RWPE1 (cell line): Measurements from ENCODE around the gene SLC25A21.

ENCODE experiments used
- CTCF ChIA-PET: fragments of 350-600 bp; sonication (Branson Sonifier 250); formaldehyde crosslinking; extraction: SDS; loops from one replicate; lab custom pipeline; 2021; lab: Yijun Ruan, JAX
- POLR2A ChIA-PET: fragments of 400-600 bp; formaldehyde crosslinking; extraction: SDS; loops from one replicate; lab custom pipeline; 2020; ENCODE audit warnings: antibody characterized with exemption; ENCODE audit not compliant: low non-redundant PET; lab: Yijun Ruan, JAX
- DNase-seq: peaks from one replicate; pipeline ENCODE4 v3.0.0; 2012; ENCODE audit warnings: low spot score
- H3K27ac ChIP-seq: fragments of 450-650 bp; 2 replicates; pipeline ENCODE4 v1.5.1; 2017
- TF ChIP-seq, protein P1 (sequence below): fragments of 450-650 bp; conservative IDR thresholded peaks from 2 replicates; pipeline ENCODE4 v1.5.1; 2017; ENCODE audit warnings: low read depth, mild to moderate bottlenecking

SLC25A21 gene

DNA sequence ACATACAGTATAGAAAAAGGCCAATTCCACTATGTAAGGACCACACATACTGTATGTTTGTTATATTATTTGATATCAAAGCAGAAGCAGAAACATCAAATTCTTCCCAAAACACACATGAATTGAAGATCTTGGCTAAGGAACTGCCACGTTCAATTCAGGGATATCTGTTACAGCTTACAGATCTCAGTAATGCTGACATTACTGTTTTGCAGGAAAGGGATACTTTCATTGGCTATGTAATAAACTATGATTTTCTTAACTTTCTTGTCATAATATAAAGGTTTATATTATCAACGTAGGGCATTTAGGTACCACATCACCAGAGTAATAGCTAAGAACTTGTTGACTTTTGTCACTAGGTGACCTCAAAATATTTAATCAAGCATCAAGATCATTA is 362.2 kb downstream of the SLC25A21 start:
- ChIA-PET POLR2A (no interaction called here), CTCF (interaction anchor here (0.7 kb wide), 1 partner anchor 982 kb away, joined by 4 read pairs; no protein-coding TSS in a partner anchor)
- TF ChIP-seq, protein P1, sequence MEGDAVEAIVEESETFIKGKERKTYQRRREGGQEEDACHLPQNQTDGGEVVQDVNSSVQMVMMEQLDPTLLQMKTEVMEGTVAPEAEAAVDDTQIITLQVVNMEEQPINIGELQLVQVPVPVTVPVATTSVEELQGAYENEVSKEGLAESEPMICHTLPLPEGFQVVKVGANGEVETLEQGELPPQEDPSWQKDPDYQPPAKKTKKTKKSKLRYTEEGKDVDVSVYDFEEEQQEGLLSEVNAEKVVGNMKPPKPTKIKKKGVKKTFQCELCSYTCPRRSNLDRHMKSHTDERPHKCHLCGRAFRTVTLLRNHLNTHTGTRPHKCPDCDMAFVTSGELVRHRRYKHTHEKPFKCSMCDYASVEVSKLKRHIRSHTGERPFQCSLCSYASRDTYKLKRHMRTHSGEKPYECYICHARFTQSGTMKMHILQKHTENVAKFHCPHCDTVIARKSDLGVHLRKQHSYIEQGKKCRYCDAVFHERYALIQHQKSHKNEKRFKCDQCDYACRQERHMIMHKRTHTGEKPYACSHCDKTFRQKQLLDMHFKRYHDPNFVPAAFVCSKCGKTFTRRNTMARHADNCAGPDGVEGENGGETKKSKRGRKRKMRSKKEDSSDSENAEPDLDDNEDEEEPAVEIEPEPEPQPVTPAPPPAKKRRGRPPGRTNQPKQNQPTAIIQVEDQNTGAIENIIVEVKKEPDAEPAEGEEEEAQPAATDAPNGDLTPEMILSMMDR, result no peak
- DNase-seq, result no peak
- no peak overlapping the region for H3K27ac ChIP-seq

DNA sequence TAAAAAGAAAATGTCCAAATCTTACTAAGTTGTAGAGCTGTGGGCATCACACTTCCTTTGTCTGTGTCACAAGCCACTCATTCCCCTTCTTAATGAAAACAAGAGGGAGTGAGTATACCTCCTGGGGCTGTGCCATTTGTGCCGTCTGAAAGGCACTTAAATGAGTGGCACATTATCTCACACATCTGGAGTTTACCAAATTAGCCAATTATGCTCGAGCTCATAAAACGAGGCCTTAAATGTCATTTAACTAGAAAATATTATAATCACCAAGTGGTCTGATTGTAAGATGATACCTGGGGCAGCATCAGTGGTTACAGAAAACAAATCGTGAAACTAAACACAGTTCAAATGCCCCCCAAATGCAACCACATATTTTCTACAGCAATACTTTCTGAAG is 364.7 kb downstream of the SLC25A21 start:
- DNase-seq, result no peak
- CTCF ChIA-PET, result no interaction called here
- POLR2A ChIA-PET, result no interaction called here
- no peak overlapping the region for H3K27ac ChIP-seq
- TF ChIP-seq, protein P1, result no peak

DNA sequence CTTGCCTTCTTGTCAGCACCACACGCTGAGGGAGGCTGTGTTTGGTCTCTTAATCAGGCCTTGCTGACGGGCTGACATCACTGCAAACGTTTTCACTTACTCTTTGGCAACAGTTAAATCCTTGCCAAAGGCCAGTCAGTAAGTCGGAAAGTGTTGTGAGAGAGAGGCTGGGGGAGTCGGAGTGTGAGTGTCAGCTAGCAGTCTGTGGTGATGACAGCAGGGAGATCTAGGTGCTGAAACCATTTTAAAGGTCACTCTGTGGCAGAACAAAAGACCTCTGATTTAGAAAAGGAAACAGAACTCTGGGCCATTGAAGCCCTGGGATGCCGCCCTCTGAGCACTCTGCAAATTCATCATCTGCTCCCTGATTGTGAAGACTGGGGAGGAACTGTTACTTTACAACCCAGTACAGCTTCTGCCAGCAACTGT is 367.3 kb downstream of the SLC25A21 start:
- TF ChIP-seq, protein P1, result no peak
- POLR2A ChIA-PET, result no interaction called here
- no peak for DNase-seq
- CTCF ChIA-PET, result interaction anchor here (0.7 kb wide), 1 partner anchor 172 kb away, joined by 3 read pairs; no protein-coding TSS in a partner anchor
- H3K27ac ChIP-seq, result no peak overlapping the region

DNA sequence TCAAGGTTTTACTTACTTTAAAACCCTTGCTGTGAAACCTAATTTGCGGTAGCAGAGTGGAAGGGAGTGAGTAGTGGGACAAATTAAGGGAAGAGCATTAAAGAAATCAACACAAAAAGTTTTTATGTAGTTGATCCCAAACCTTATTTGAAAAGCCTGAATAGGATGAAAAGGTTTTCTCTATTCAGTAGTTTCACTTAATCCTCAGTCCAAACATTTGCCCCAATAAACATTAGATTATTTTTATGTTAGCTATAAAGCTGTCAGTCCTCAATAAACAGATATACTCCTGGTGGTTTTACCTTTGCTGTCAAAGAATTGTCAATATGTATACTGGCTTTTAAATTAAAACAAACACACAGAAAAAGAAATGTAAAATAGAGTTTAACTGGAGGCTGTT is 374.8 kb downstream of the SLC25A21 start:
- no peak for DNase-seq
- CTCF ChIA-PET, result no interaction called here
- POLR2A ChIA-PET, result no interaction called here
- H3K27ac ChIP-seq, result no peak overlapping the region
- TF ChIP-seq, protein P1, result no peak

DNA sequence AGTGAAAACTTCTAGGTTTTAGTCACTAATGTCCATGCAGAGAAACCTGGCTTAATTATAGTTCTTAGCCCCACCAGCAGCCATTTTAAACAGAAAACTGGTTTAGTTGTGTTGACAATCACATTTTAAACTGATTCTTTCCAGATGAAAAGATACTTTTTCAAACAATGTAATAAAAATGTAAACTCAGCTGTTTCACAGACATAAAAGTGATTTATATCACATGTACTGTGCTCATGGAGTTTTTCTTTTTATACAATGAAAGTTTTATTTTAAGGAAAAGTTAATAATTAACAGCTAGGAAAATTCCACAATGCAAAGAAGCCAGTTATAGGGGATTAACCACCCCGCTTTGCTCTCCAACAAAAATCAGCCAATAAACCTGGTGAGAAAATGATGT is 381.0 kb downstream of the SLC25A21 start:
- no peak overlapping the region for H3K27ac ChIP-seq
- ChIA-PET POLR2A (no interaction called here), CTCF (no interaction called here)
- DNase-seq, result no peak
- TF ChIP-seq, protein P1, result no peak

DNA sequence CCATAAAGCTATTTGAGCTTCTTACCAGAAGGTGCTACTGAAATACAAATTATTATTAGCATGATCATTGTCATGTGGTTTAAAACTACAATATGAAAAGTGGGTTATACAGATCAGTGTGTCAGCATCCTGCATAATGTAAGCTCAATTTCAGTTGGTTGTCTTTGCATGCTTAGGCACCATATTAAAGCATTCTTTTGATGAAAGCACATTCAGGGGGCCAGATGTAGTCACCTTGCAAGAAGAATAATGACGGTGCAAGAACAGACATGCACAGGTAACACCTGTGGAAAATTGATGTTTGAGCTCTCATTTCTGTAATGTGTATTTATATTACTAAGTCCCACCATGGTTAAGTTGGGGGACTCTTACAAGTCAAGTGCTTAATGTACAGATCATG is 386.9 kb downstream of the SLC25A21 start:
- ChIA-PET POLR2A (no interaction called here), CTCF (interaction anchor here (0.6 kb wide), 1 partner anchor 95 kb away, joined by 4 read pairs; no protein-coding TSS in a partner anchor)
- TF ChIP-seq, protein P1, result no peak

DNA sequence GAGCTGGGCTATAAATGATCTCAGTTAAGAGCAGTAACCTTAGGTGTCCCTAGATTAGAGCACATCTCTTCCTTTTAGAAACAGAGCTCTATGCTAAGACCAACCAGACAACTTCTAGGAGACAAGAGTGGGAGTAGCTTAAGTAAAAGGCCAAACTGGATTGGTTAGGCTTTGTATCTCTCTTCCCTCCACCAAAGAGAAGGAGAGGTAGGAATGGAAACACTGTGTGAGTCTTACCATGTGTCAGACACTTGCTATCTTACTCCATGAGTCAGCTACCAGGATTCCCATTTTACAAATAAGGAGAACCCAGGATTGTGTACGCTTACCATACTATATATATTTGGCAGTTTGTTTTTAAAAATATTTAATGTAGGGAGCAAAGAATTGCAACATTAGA is 387.9 kb downstream of the SLC25A21 start:
- TF ChIP-seq, protein P1, result no peak
- ChIA-PET CTCF (no interaction called here), POLR2A (no interaction called here)
- DNase-seq, result no peak
- no peak overlapping the region for H3K27ac ChIP-seq

More for the DNA sequence above, 386.9 kb downstream of the SLC25A21 start:
- DNase-seq, result no peak
- no peak overlapping the region for H3K27ac ChIP-seq
